WERI-Rb-1 (cell line): ENCODE data around the gene HOXD8.

Experiments used
- DNase-seq: peaks from one replicate; pipeline ENCODE4 v3.0.0-alpha.2; 2020
- H3K27ac ChIP-seq: fragments of 250-450 bp; sonication (Bioruptor Pico); 2 replicates; pipeline ENCODE4 v1.5.1; 2020; ENCODE audit warnings: mild to moderate bottlenecking, moderate library complexity
- H3K27me3 ChIP-seq: fragments of 250-450 bp; sonication (Bioruptor Pico); 2 replicates; pipeline ENCODE4 v1.5.1; 2021; ENCODE audit warnings: mild to moderate bottlenecking, low read depth, moderate library complexity; ENCODE audit not compliant: insufficient read depth, severe bottlenecking
- H3K36me3 ChIP-seq: fragments of 250-450 bp; sonication (Bioruptor Pico); 2 replicates; pipeline ENCODE4 v1.5.1; 2020; ENCODE audit warnings: mild to moderate bottlenecking, moderate library complexity
- H3K4me3 ChIP-seq: 2 replicates; pipeline ENCODE4 v1.5.1; 2011; ENCODE audit warnings: low read depth, mild to moderate bottlenecking, control low read depth, low read length
- H3K9me3 ChIP-seq: fragments of 250-450 bp; sonication (Bioruptor Pico); 2 replicates; pipeline ENCODE4 v1.5.1; 2021; ENCODE audit warnings: mild to moderate bottlenecking, moderate library complexity; ENCODE audit not compliant: severe bottlenecking
- TF ChIP-seq, protein P1 (sequence below): IDR thresholded peaks from 2 replicates; pipeline ENCODE4 v1.5.1; 2011; ENCODE audit warnings: low read depth, mild to moderate bottlenecking, control low read depth, inconsistent platforms, low read length

The HOXD8 gene

DNA sequence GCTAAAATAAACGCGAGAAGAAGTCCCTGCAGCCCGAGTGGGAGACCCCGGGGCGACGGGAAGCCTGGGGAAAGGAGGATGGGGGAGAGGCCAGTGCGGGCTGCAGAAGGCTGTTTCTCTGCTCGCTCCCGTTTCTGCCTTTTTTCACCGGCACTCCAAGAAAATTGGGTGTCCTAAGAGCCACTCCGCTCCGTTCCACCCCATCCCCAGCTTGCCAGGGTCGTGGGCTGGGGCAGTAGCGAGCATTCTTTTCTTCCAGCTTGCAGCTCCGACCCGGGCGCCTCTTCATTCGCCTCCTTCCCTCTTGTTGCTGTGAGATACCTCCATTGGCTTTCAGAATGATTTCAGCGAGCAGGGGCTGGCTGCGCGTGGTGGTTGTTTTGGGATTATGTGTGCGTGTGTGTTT, 28.7 kb downstream of the HOXD8 start:
- Histone ChIP-seq H3K36me3 (no peaks in the 10 kb centered on the region), H3K4me3 (peak overlapping the region; percentile 31), H3K27me3 (peaks cover 94% of the 10 kb centered on the region), H3K9me3 (peaks cover 19% of the 10 kb centered on the region), H3K27ac (no peak overlapping the region)
- DNase-seq = no peak
- TF ChIP-seq, protein P1, sequence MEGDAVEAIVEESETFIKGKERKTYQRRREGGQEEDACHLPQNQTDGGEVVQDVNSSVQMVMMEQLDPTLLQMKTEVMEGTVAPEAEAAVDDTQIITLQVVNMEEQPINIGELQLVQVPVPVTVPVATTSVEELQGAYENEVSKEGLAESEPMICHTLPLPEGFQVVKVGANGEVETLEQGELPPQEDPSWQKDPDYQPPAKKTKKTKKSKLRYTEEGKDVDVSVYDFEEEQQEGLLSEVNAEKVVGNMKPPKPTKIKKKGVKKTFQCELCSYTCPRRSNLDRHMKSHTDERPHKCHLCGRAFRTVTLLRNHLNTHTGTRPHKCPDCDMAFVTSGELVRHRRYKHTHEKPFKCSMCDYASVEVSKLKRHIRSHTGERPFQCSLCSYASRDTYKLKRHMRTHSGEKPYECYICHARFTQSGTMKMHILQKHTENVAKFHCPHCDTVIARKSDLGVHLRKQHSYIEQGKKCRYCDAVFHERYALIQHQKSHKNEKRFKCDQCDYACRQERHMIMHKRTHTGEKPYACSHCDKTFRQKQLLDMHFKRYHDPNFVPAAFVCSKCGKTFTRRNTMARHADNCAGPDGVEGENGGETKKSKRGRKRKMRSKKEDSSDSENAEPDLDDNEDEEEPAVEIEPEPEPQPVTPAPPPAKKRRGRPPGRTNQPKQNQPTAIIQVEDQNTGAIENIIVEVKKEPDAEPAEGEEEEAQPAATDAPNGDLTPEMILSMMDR = no peak

DNA sequence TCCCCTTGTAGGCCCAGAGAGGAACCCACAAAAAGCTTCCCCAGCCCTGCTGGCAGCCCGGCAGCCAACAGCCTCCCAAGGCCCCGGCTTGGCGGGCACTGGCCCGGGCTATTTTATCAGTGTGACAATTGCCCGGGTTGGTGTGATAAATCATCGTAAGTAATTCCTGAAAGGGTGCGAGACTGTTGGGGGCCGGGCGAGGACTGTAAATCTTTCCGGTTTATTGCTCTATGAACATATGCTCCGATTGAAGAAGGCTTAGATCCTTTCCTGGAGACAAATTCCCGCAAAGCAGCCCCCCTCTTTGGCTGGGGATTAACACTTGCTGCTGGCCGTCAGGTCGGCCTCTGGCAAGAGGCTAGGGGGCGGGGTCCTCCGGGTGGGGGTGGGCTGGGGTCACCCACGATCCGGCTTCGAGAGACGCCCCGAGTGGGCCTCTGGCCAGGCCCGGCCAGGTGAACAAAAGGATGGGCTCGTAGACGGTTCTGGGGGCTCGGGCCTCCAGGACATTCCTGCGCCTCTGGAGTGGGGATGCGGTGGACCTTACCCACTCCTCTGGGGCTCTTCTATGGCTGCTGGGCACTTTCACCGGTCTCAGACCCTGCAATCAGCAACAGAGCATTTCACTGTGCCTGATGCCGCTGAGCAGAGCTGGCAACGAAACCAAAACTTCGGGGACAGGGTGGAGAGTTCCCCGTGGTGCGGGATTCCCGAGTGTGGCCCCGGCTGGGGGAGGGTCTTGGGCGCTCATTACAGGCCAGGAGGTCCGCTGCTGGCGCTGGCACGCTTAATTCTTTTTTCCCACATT, 29.6 kb downstream of the HOXD8 start:
- Histone ChIP-seq H3K27me3 (peaks cover 98% of the 10 kb centered on the region), H3K9me3 (peaks cover 21% of the 10 kb centered on the region), H3K4me3 (no peak overlapping the region), H3K27ac (no peak overlapping the region), H3K36me3 (no peaks in the 10 kb centered on the region)
- peak; percentile 76 for DNase-seq
- TF ChIP-seq, protein P1 = no peak

DNA sequence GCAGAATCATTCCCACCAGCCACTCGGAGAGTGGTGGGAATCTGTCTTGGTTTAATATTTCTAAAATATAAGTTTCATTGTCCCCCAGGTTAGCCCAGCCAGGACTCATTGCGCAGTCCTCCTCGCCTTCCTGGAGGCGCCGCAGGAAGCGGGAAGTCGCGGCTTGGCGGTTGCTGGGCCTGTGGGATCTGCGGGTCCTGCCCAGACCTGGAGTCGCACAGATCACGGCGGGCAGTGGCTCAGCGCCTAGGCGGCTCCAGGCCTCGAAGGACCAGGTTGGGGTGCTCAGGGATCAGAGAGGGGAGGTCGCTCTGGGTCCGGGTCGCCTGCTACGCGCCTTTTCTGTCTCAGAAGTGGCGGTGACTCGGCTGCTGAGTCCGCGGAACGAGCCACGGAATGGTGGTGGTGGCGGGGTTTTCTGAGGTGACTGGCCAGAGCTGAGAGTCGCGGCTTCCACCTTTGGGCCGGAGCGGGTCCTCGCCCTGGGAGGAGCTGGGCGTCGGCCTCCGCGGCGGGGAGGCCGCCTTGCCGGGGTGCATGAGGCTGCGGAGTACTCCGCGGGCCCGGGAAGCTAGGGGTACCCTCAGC, 30.3 kb downstream of the HOXD8 start:
- Histone ChIP-seq H3K9me3 (peaks cover 25% of the 10 kb centered on the region), H3K27me3 (peaks cover 98% of the 10 kb centered on the region), H3K4me3 (no peak overlapping the region), H3K27ac (no peak overlapping the region), H3K36me3 (no peaks in the 10 kb centered on the region)
- TF ChIP-seq, protein P1 = no peak
- DNase-seq = no peak

DNA sequence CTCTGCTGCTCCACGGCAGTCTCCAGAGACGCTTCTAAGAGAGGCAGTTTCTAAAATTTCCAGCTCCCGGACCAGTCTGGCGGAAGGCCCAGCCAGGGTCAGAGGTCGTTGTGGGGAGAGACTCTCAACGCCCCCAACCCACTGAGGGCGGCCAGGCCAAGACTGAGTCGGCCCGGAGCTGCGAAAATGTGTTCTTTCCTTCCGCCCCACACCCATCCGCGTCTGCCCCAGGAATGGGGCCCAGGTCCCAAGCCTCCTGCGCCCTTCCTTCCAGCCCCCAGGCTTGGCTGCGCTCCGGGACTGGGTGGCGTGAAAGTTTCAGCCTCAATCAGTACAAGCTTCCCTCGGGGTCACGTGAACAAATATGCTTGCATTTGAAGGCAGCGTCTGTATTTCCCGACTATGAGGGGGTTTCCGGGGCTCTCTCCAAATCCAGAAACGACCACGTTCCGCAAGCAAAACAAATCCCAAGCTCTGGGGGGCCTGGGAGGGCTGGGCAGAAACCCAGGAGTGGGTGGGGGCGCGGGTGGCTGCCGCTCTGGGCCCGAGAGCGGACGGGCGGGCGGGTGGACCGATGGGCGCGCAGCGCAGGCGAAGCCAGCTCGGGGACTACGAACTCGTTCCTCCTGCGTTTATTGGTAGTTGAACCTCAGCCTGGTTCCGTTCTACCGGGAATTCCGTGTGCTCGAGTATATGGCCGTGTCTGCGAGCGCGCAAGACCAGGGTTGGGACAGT, 30.9 kb downstream of the HOXD8 start:
- Histone ChIP-seq H3K27me3 (peaks cover 98% of the 10 kb centered on the region), H3K9me3 (peaks cover 31% of the 10 kb centered on the region), H3K27ac (no peak overlapping the region), H3K36me3 (no peaks in the 10 kb centered on the region), H3K4me3 (no peak overlapping the region)
- TF ChIP-seq, protein P1 = no peak
- DNase-seq = no peak

DNA sequence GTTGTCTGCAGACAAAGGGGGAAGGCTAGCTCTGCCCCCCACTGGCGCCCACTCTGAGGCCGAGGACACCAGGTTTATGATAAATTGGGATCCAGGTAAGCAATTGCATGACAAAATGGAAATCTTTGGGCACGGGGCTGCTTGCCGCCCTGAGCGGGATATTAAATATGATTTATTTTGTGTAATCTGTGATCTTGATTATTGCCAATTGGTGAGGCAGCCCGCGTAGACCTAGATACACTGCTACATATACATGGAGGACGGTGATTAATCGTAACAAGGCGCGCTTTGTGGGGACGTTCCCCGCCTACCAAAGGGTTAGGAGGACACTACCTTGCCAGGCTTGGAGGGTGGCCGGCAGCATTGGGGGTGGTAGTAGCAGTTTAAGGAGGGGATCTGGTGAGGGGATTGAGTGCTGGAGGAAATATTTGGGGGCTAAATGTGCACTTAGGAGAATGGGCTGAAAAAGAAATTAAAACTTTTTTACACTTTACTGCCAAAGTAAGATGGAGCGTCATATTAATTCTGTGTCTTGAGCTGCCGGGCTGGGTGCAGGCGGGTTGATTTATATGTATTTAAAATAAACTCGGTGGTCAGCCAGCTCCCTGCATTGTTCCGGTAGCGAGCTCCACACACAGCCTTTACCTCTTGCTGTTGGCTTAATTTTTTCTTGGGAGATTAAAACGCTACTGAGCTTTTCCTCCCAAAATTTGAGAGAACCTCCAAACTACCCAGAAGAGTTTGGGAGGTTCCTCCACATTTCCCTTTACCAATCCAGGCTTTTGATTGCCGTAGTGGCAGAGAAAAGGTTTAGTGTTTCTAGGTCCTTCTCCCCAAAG, 31.7 kb downstream of the HOXD8 start:
- Histone ChIP-seq H3K36me3 (no peaks in the 10 kb centered on the region), H3K9me3 (peaks cover 34% of the 10 kb centered on the region), H3K4me3 (no peak overlapping the region), H3K27ac (no peak overlapping the region), H3K27me3 (peaks cover 96% of the 10 kb centered on the region)
- no peak for DNase-seq
- TF ChIP-seq, protein P1 = no peak
